ENCODE data around the gene FNDC3B. TPM values are rescaled to one million over a fixed set of nuclear protein-coding genes. Genes with fewer than 3 reads are reported as not detected.
"Not testable (repeated sequence)": the region's sequence is repeated elsewhere in the genome, so short reads cannot be mapped to it uniquely, and the experiment has no call there.

FNDC3B gene
- total and polyA plus RNA-seq, 9 of the 15 experiments (the other 6 are each of a cell fraction or from before 2014, with no cell fraction given): 7.0 to 35.8 (median 16.2) TPM

GRCh38 chr3:171990239-171990638 lies 49.1 kb upstream of the FNDC3B start:
- H2AFZ ChIP-seq (ENCODE audit: low read depth, low read length); H3K4me2 ChIP-seq (ENCODE audit: insufficient read depth, low read length); BruUV-seq (replicated peaks); DNase-seq (ENCODE audit: extremely low read depth in 1 of 4, low spot score in 3 of 4); in situ Hi-C loops (cut with MboI); H3K27me3 ChIP-seq (ENCODE audit: control insufficient read depth in 2 of 2, insufficient read depth in 2 of 2, low read length in 2 of 2); H3K4me3 ChIP-seq; POLR2A ChIA-PET; H4K20me1 ChIP-seq (replicated peaks; ENCODE audit: control insufficient read depth, insufficient read depth, low read length); intact Hi-C loops (cut with micrococcal nuclease); H3K9me1 ChIP-seq (ENCODE audit: control insufficient read depth, insufficient read depth, low read length); CTCF ChIA-PET (ENCODE audit: low intra/inter-chr PET ratio); H3K27ac ChIP-seq (ENCODE audit: extremely low read depth, low read depth, low read length); H3K36me3 ChIP-seq (ENCODE audit: control insufficient read depth, insufficient read depth, low read length); H3K4me1 ChIP-seq (replicated peaks in 1 of 2; ENCODE audit: control insufficient read depth in 2 of 2, insufficient read depth in 2 of 2, low read length in 2 of 2); H3K9ac ChIP-seq (ENCODE audit: insufficient read depth in 1 of 2, low read depth in 2 of 2, low read length in 2 of 2); H3K9me3 ChIP-seq (replicated peaks; ENCODE audit: control insufficient read depth, insufficient read depth, low read depth, low read length); FAIRE-seq; H3K79me2 ChIP-seq (ENCODE audit: control insufficient read depth, insufficient read depth, low read length); ATAC-seq: not testable (repeated sequence)
- TF ChIP-seq ZNF431 (CRISPR knock-in tag; IDR thresholded peaks at IDR 0.05) (peak; percentile 96), CBX3 (IDR thresholded peaks at IDR 0.05; ENCODE audit: borderline replicate concordance in 1 of 2, low read length in 2 of 2) (peak in 1 of 2 experiments; percentile 34; a peak in 1 of 3 replicates), CC2D1A (IDR thresholded peaks at IDR 0.05) (peak; percentile 53; the same call in 1 of the 2 replicates), ZBTB33 (CRISPR knock-in tag; IDR thresholded peaks at IDR 0.05) (peak; percentile 54; the same call in 1 of the 2 replicates), TRIM24 (IDR thresholded peaks at IDR 0.05) (0 out of 4 replicates have a peak, but pooled peaks of 1 of the 2 experiments have one; percentile 11)
- WGBS (ENCODE audit: insufficient coverage, low coverage, missing lambda C conversion rate): 52% methylated on average over 3 of the region's 3 CpGs
